Measurements from ENCODE around the gene MAP4K4.

MAP4K4 gene

DNA sequence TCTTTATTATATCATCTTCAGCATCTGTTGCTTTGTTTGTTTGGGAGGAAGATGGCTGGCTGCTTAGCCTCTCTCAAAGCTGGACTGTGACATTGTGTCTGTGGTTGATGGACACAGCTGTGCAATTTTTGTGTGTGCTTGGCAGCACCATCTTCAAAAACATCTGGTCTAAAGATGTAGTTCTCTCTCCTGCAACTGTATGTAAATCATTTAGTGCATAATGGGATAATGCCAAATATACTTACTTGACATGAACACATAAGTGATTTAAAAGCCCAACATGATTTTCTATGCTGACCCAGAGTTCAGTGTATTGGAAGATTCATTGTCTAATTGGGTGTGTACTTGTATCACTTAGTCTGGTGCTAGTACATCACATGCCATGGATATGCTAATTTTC, 112.2 kb downstream of the MAP4K4 start:
- ATAC-seq: no peak
- Mint-ChIP-seq H3K27me3 (no peaks in the 10 kb centered on the region), H3K27ac (no peak overlapping the region), H3K4me3 (no peak overlapping the region), H3K4me1 (peaks cover 72% of the 10 kb centered on the region), H3K9me3 (peaks cover 3% of the 10 kb centered on the region), H3K36me3 (peaks cover 25% of the 10 kb centered on the region)

DNA sequence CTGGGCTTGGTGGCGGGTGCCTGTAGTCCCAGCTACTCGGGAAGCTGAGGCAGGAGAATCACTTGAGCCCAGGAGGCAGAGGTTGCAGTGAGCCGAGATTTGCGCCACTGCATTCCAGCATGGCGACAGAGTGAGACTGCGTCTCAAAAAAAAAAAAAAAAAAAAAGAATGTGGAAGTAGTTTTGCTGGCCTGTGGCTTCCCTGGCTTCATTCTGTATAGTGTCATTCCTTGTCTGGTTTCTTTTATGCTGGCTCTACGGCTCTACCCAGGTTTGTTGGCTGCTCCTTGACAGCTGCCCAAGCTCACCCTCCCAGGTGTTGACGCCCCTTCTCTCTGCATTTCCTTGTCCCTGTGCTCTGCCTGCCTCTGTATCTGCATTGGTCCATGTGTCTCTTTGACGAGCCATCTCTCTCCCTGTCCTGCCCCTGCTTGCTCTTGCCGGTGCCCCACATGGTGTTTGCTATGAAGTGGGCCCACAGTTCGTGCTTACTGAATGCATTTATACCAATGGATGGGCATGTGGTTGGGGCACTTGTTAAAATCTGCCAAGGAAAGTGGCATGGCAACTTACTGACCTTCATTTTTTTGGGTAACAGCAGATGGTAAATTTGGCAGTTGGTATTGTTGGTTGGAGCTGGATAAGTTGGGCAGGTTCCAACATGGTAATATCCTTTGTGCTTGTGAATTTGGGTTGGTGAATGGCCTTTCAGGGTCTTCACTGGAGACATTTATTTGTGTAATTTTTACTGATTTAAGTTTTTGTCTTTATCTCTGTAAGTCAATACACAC, 113.9 kb downstream of the MAP4K4 start:
- peaks cover 72% of the 10 kb centered on the region for H3K4me1 Mint-ChIP-seq
- ATAC-seq: no peak
- peaks cover 26% of the 10 kb centered on the region for H3K36me3 Mint-ChIP-seq
- H3K27ac Mint-ChIP-seq: no peak overlapping the region
- peaks cover 3% of the 10 kb centered on the region for H3K9me3 Mint-ChIP-seq
- H3K4me3 Mint-ChIP-seq: no peak overlapping the region
- H3K27me3 Mint-ChIP-seq: no peaks in the 10 kb centered on the region

DNA sequence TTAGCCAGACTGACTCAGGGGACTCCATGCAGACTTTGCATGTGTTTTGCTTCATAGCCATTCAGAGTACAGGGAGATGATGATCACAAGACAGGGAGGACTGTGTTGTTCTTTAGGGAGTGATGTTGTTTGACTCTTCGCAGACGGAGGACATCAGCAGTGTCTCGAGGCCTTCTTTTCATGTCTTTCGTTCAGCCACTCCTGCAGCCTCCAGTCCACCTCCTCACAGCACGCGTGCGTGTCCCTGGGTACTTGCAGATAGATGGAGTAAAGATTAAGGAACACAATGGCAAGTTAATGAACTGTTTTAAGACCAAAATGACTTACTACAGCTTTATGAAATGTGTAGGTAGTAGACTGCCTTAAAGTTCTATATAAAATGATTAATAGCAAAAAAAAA, 114.7 kb downstream of the MAP4K4 start:
- Mint-ChIP-seq H3K27me3 (no peaks in the 10 kb centered on the region), H3K4me3 (no peak overlapping the region), H3K27ac (no peak overlapping the region), H3K4me1 (peaks cover 72% of the 10 kb centered on the region), H3K36me3 (peaks cover 26% of the 10 kb centered on the region), H3K9me3 (peaks cover 3% of the 10 kb centered on the region)
- ATAC-seq: no peak

DNA sequence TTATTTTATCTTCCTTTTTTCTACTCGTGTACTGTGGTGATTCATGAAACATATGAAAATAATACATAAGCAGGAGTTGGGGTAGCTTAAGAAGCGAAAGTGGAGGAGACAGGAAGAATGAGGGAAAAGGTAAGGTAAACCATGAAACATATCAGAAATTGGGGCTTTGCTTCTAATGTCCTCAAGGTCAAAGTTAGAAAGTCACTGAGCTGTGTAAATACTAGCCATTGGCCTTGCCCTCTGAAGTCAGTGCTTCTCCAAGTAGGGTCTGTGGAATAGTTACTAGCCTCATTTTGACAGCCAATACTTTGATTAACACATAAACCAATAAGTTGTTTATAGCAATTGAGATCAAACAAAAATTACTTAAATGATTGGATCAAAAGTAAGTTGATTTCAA, 117.2 kb downstream of the MAP4K4 start:
- no peak overlapping the region for H3K27ac Mint-ChIP-seq
- H3K4me3 Mint-ChIP-seq: no peak overlapping the region

DNA sequence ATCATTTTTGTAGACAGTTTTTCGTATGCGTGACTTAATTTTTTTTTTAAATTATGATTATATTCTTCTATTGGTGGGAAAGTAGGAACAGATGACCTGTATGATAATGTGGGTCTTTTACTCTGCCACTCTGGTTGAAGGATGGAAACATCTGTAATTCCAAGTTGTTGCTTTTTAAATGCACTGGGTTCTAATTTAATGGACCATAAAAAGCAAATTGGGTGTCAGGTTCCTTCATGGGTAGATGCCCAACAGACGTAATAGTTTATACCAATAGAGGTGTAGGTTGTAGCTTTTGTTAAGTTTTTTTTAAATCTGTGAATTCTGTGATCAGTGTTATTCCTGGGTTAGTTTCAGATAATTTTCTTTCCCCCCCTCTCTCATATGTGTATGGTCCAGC, 117.6 kb downstream of the MAP4K4 start:
- Mint-ChIP-seq H3K36me3 (peaks cover 26% of the 10 kb centered on the region), H3K27me3 (no peaks in the 10 kb centered on the region), H3K4me1 (peaks cover 91% of the 10 kb centered on the region)

More for the DNA sequence above, 117.2 kb downstream of the MAP4K4 start:
- Mint-ChIP-seq H3K4me1 (peaks cover 87% of the 10 kb centered on the region), H3K9me3 (peaks cover 3% of the 10 kb centered on the region), H3K36me3 (peaks cover 26% of the 10 kb centered on the region), H3K27me3 (no peaks in the 10 kb centered on the region)
- no peak for ATAC-seq

DNA sequence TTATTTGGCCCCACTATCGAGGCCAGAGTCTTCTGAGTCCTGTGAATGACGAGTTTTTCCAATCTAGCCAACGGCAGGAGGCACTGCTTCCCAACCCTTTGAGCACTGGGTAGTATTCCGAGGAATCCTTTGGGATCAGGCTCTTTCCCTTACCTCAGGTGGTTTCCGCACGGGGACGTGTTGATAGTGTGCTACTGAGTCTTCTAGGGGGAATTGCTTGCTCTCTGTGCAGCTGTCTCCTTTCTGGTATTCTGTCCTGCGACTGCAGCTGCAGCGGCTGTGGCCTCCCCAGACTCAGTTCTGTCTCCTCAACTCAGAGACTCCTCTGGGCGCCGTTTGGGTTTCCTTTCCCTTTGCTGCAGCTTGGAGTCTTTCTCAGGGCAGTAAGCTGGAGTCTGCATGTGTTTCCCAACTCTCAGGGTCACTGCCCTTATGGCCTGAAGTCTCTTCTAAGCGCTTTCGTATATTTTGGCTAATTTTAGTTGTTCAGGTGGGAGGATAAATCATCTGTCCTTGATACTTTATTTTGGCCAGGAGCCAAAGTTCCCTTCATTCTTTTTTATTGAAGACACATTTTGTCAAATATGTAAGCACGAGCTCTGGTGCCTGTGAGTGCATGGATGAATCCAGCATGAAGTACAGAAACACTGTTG, 118.4 kb downstream of the MAP4K4 start:
- Mint-ChIP-seq H3K9me3 (peaks cover 3% of the 10 kb centered on the region), H3K27ac (no peak overlapping the region), H3K36me3 (peaks cover 26% of the 10 kb centered on the region), H3K4me3 (no peak overlapping the region), H3K27me3 (no peaks in the 10 kb centered on the region), H3K4me1 (peaks cover 93% of the 10 kb centered on the region)
- no peak for ATAC-seq

More for the DNA sequence above, 117.6 kb downstream of the MAP4K4 start:
- no peak for ATAC-seq
- Mint-ChIP-seq H3K27ac (no peak overlapping the region), H3K4me3 (no peak overlapping the region), H3K9me3 (peaks cover 3% of the 10 kb centered on the region)

DNA sequence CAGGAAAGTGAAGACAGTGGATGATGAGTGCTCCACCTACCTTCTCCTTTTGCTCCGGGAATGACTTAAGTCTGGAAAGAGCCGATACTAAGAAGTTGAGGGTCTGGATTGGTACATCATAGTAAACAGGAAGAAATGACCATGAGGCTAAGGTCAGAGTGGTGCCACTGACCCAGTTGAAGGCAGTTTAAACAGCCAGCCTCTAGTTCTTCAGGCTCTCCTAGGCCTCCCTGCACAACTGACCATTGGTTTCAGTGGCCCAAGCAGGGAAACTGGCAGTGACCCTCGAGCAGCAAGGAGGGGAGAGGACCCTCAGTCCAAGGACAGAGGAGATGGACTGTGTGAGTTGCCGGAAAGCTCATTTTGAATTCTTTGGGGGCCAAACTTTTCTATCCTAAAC, 119.1 kb downstream of the MAP4K4 start:
- Mint-ChIP-seq H3K4me1 (peaks cover 92% of the 10 kb centered on the region), H3K36me3 (peaks cover 21% of the 10 kb centered on the region)

DNA sequence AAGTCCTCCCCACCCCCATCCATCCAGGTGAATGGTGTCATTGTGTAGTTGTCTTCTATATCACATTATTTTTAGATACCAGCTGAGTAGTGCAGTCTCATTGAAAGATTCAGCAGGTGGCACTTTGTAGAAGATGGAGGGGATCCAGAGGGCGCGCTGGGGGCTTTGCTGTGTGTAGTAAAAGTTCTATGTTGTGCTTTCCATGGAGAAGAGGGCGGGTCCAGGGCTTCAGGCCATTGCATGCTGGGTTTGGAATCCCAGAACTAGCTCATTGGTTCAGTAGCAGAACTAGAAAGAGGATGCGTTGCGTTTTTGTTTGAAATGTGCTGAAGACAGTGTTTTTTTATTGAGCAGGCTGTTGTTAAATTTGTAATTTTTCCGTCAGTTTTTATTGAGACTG, 120.0 kb downstream of the MAP4K4 start:
- Mint-ChIP-seq H3K4me1 (peaks cover 87% of the 10 kb centered on the region), H3K36me3 (peaks cover 14% of the 10 kb centered on the region), H3K9me3 (no peaks in the 10 kb centered on the region), H3K27me3 (no peaks in the 10 kb centered on the region), H3K4me3 (no peak overlapping the region), H3K27ac (no peak overlapping the region)
- no peak for ATAC-seq

More for the DNA sequence above, 119.1 kb downstream of the MAP4K4 start:
- Mint-ChIP-seq H3K9me3 (no peaks in the 10 kb centered on the region), H3K4me3 (no peak overlapping the region), H3K27me3 (no peaks in the 10 kb centered on the region), H3K27ac (no peak overlapping the region)
- ATAC-seq: no peak

DNA sequence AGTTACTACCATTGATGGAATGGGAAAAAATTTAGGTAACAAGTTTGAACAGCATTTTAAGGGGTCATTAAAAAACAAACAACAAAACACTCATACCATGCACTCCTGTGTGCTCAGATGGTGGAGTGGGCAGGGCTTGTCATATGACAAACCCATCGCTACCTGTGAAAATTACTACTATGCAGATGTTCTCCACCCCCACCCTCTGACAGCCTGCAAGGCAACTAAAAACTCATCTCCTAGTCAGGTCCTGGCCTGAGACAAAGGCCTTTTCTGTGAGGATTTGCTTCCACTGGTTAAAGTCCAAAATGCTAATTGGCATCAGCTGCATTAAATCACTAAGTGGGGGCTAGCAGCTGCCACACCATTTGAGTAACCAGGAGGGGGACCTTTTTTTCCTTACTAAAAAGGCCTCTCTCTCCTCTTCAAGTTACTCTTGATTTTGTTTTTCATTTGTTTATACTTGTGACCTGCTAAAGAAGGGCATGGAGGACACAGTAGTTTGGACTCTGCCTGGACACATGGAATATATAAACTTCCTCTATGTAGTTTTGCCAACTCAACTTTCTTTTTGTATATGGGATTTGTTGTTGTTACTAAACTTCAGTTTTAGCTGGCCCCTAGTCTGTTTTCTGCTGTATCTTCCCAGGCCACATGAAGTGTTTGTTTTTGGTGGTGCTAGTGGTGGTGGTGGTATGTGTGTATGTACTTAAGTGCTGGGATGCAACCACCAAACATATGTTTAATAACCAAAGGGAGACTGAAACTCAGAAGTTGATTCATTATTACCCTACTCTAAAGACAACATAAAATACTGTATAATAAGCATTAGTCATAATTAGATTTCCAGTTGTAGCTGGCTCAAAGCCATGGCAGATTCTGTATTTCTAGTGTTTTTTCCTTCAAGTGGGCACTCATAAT, 121.3 kb downstream of the MAP4K4 start:
- Mint-ChIP-seq H3K4me3 (no peak overlapping the region), H3K27ac (peak overlapping the region; percentile 75), H3K27me3 (no peaks in the 10 kb centered on the region), H3K36me3 (peaks cover 11% of the 10 kb centered on the region), H3K9me3 (no peaks in the 10 kb centered on the region), H3K4me1 (peaks cover 90% of the 10 kb centered on the region)
- ATAC-seq: no peak

DNA sequence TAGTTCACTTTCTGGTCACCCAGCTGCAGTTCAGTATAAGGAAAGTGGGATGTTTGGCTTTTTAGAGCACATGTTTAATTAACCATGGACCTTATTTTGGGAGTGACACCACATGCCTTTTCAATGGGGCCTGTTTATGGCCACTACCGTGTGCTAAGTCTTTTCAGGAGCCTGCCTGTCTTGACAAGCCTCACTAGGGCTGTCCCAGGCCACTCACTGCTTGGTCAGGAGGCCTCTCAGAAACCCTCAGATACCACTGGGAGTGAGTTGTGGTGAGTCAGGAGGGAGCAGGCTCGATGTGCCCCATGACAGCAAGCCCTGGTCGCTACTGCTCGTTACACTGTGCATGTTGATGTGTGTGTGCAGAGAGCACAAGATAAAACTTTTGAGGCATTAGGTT, 123.0 kb downstream of the MAP4K4 start:
- H3K27me3 Mint-ChIP-seq: no peaks in the 10 kb centered on the region
- no peaks in the 10 kb centered on the region for H3K9me3 Mint-ChIP-seq
- H3K4me1 Mint-ChIP-seq: peaks cover 74% of the 10 kb centered on the region
- no peak overlapping the region for H3K4me3 Mint-ChIP-seq
- no peak overlapping the region for H3K27ac Mint-ChIP-seq
- peak; percentile 45 for ATAC-seq
- peaks cover 11% of the 10 kb centered on the region for H3K36me3 Mint-ChIP-seq

DNA sequence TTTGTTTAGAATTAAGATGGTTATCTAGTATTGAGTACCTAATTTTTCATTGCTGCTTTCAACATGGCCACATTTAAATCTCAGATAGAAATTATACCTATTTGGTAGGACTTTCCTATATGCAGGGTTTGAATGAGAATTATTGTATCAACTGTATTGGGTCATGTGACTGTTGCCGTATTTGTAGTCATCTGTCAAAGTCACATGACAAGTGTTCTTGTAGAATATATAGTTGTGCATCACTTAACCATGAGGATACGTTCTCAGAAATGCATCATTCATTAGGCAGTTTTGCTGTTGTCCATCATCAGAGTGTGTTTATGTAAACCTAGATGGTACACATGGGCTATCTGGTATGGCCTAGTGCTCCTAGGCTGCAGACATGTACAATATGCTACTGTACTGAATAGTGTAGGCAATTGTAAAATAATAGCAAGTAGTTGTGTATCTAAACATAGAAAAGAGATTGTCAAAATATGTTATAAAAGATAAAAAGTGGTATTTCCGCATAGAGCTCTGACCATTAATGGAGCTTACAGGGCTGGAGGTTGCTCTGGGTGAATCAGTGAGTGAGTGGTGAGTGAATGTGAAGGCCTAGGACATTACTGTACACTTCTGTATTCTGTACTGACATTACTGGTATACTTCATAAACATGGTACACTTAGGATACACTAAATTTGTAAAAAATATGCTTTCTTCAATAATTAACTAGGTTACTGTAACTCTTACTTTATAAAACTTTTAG, 123.7 kb downstream of the MAP4K4 start:
- Mint-ChIP-seq H3K36me3 (peaks cover 15% of the 10 kb centered on the region), H3K4me1 (peaks cover 67% of the 10 kb centered on the region), H3K27me3 (no peaks in the 10 kb centered on the region), H3K9me3 (no peaks in the 10 kb centered on the region), H3K27ac (no peak overlapping the region), H3K4me3 (no peak overlapping the region)
- no peak for ATAC-seq

DNA sequence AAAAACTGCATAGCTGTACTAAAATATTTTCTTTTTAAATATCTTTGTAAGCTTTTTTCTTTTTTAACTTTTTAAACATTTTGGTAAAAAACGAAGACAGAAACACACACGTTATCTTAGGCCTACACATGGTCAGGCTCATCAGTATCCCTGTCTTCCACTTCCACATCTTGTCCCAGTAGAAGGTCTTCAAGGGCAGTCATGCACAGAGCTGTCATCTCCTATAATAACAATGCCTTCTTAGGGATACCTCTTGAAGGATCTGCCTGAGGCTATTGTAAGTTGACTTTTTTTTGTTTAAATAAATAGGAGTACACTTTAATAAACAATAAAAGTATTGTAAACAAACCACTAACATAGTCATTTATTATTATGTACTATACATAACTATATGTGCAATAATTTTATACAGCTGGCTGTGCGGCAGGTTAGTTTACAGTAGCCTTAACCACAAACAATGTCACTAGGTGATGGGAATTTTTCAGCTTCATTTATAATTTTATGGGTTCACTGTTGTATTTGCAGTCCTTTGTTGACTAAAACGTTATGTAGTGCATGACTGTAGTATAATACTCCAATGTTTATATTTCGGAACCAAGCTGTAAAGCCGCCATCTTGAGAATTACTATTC, 124.4 kb downstream of the MAP4K4 start:
- Mint-ChIP-seq H3K27ac (no peak overlapping the region), H3K4me3 (no peak overlapping the region), H3K36me3 (peaks cover 17% of the 10 kb centered on the region), H3K27me3 (no peaks in the 10 kb centered on the region), H3K4me1 (peaks cover 66% of the 10 kb centered on the region), H3K9me3 (no peaks in the 10 kb centered on the region)
- no peak for ATAC-seq

DNA sequence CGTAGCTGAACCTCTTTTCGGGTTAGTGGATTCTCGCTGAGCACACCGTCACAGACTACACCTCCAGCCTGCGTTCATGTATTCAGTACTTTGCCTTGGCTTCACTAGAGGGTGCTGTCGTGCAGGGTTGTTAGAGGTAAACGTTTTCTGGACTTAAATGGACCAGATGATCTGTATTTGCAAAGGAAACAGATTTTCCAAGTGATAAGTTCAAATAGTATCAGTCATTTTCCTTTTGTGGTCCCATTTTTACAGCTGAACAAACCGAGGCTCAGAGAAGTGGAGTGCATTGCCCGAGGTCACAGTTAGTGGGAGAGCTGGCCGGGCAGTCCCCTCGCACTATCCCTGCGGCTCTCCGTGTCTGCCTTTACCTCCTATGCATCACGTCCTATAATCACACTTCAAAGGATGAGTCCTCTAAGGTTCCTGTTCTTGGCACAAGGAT, 125.9 kb downstream of the MAP4K4 start:
- Mint-ChIP-seq H3K4me3 (no peak overlapping the region), H3K9me3 (no peaks in the 10 kb centered on the region), H3K27ac (peak overlapping the region; percentile 74), H3K4me1 (peaks cover 66% of the 10 kb centered on the region), H3K36me3 (peaks cover 24% of the 10 kb centered on the region), H3K27me3 (no peaks in the 10 kb centered on the region)
- peak; percentile 83 for ATAC-seq

DNA sequence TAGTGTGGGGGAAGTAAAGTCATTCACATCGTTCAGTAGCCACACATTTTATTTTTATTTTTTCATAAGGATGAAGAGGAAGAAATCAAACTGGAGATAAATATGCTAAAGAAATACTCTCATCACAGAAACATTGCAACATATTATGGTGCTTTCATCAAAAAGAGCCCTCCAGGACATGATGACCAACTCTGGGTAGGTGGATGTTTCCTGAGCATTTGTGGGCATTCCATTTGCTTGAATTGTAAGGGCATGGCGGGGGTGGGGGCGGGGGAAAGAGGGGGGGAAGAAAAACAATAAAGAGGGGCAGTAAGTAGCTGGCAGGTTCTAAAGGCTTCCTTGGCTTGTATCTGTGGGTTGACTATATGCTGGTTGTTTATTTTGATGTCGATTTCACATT, 126.4 kb downstream of the MAP4K4 start:
- peaks cover 22% of the 10 kb centered on the region for H3K36me3 Mint-ChIP-seq
- no peaks in the 10 kb centered on the region for H3K9me3 Mint-ChIP-seq
- H3K4me3 Mint-ChIP-seq: no peak overlapping the region
- peaks cover 66% of the 10 kb centered on the region for H3K4me1 Mint-ChIP-seq
- no peaks in the 10 kb centered on the region for H3K27me3 Mint-ChIP-seq
- H3K27ac Mint-ChIP-seq: peak overlapping the region; percentile 74
- no peak for ATAC-seq
